H9 (cell line): ENCODE measurements around the gene LRIG1. TPM values are rescaled to one million over a fixed set of nuclear protein-coding genes. Genes with fewer than 3 reads are reported as not detected.

Experiments used
- DNase-seq: peaks from one replicate; pipeline ENCODE4 v3.0.0-alpha.2; 2017
- H2AFZ ChIP-seq: one replicate; pipeline ENCODE4 v1.6.1; 2013; ENCODE audit warnings: mild to moderate bottlenecking, low read length, control low read depth, moderate library complexity
- H2AK5ac ChIP-seq: 2 replicates; pipeline ENCODE4 v1.6.1; 2013; ENCODE audit warnings: low read length, control low read depth, mixed read lengths; ENCODE audit not compliant: insufficient read length
- H2BK120ac ChIP-seq: one replicate; pipeline ENCODE4 v1.6.1; 2013; ENCODE audit warnings: low read depth, mild to moderate bottlenecking, low read length, control low read depth, inconsistent platforms; ENCODE audit not compliant: poor library complexity, severe bottlenecking
- H2BK12ac ChIP-seq: 2 replicates; pipeline ENCODE4 v1.6.1; 2013; ENCODE audit warnings: low read length, control low read depth, mixed read lengths, low read depth; ENCODE audit not compliant: insufficient read length
- H2BK15ac ChIP-seq: 2 replicates; pipeline ENCODE4 v1.6.1; 2013; ENCODE audit warnings: low read depth, low read length, control low read depth
- H2BK20ac ChIP-seq: one replicate; pipeline ENCODE4 v1.6.1; 2013; ENCODE audit warnings: low read depth, mild to moderate bottlenecking, low read length, control low read depth, inconsistent platforms; ENCODE audit not compliant: poor library complexity, severe bottlenecking
- H2BK5ac ChIP-seq: 2 replicates; pipeline ENCODE4 v1.6.1; 2013; ENCODE audit warnings: low read length, control low read depth, mixed read lengths; ENCODE audit not compliant: insufficient read length
- H3K14ac ChIP-seq: 2 replicates; pipeline ENCODE4 v1.6.1; 2013; ENCODE audit warnings: low read length, control low read depth; ENCODE audit not compliant: insufficient read depth
- H3K18ac ChIP-seq: 2 replicates; pipeline ENCODE4 v1.6.1; 2013; ENCODE audit warnings: low read depth, mild to moderate bottlenecking, mixed read lengths, low read length, control low read depth; ENCODE audit not compliant: insufficient read length
- H3K23ac ChIP-seq: 2 replicates; pipeline ENCODE4 v1.6.1; 2013; ENCODE audit warnings: low read length, control low read depth, mixed read lengths, low read depth; ENCODE audit not compliant: insufficient read length
- H3K23me2 ChIP-seq: 2 replicates; pipeline ENCODE4 v1.6.1; 2013; ENCODE audit warnings: low read depth, mild to moderate bottlenecking, mixed read lengths, low read length, control low read depth; ENCODE audit not compliant: insufficient read length, poor library complexity, severe bottlenecking
- H3K27ac ChIP-seq: 2 replicates; pipeline ENCODE4 v1.5.1; 2013; ENCODE audit warnings: low read length, control low read depth, mixed read lengths, low read depth; ENCODE audit not compliant: insufficient read length
- H3K27me3 ChIP-seq: 2 replicates; pipeline ENCODE4 v1.6.1; 2013; ENCODE audit warnings: low read length, control low read depth, inconsistent platforms; ENCODE audit not compliant: insufficient read depth
- H3K4ac ChIP-seq: 2 replicates; pipeline ENCODE4 v1.6.1; 2013; ENCODE audit warnings: low read depth, mild to moderate bottlenecking, control low read depth, inconsistent platforms, low read length, moderate library complexity
- H3K4me1 ChIP-seq: 2 replicates; pipeline ENCODE4 v1.6.1; 2013; ENCODE audit warnings: low read length, control low read depth, inconsistent platforms; ENCODE audit not compliant: insufficient read depth
- H3K4me2 ChIP-seq: 2 replicates; pipeline ENCODE4 v1.6.1; 2013; ENCODE audit warnings: low read length, control low read depth, mixed read lengths; ENCODE audit not compliant: insufficient read length, insufficient read depth
- H3K56ac ChIP-seq: 2 replicates; pipeline ENCODE4 v1.6.1; 2013; ENCODE audit warnings: low read depth, mild to moderate bottlenecking, mixed read lengths, low read length, control low read depth; ENCODE audit not compliant: insufficient read length
- H3K79me1 ChIP-seq: 2 replicates; pipeline ENCODE4 v1.6.1; 2013; ENCODE audit warnings: low read depth, mild to moderate bottlenecking, moderate library complexity, low read length, control low read depth, inconsistent platforms; ENCODE audit not compliant: insufficient read depth, poor library complexity, severe bottlenecking
- H3K79me2 ChIP-seq: 2 replicates; pipeline ENCODE4 v1.6.1; 2013; ENCODE audit warnings: low read length, control low read depth, inconsistent platforms; ENCODE audit not compliant: insufficient read depth
- H3K9ac ChIP-seq: 2 replicates; pipeline ENCODE4 v1.6.1; 2013; ENCODE audit warnings: low read length, control low read depth, mixed read lengths; ENCODE audit not compliant: insufficient read length; ENCODE audit errors: extremely low read depth
- H3K9me3 ChIP-seq: one replicate; pipeline ENCODE4 v1.6.1; 2013; ENCODE audit warnings: low read depth, low read length, inconsistent platforms; ENCODE audit not compliant: control insufficient read depth
- H3T11ph ChIP-seq: one replicate; pipeline ENCODE4 v1.6.1; 2013; ENCODE audit warnings: mild to moderate bottlenecking, low read length, control low read depth, inconsistent platforms
- H4K20me1 ChIP-seq: one replicate; pipeline ENCODE4 v1.6.1; 2013; ENCODE audit not compliant: control insufficient read depth, insufficient read length, insufficient read depth
- H4K5ac ChIP-seq: 2 replicates; pipeline ENCODE4 v1.6.1; 2013; ENCODE audit warnings: low read depth, mild to moderate bottlenecking, mixed read lengths, low read length, control low read depth; ENCODE audit not compliant: insufficient read length
- H4K8ac ChIP-seq: replicated peaks from 2 replicates; pipeline ENCODE4 v1.6.1; 2013; ENCODE audit warnings: low read length, control low read depth, mixed read lengths, low read depth; ENCODE audit not compliant: insufficient read length
- H4K91ac ChIP-seq: 2 replicates; pipeline ENCODE4 v1.6.1; 2013; ENCODE audit warnings: low read depth, mild to moderate bottlenecking, moderate library complexity, mixed read lengths, low read length, control low read depth; ENCODE audit not compliant: insufficient read length
- H3K27ac Mint-ChIP-seq, 3 experiments: 2 replicates in 2 of 3; 3 replicates in 1 of 3; pipeline ENCODE4 v1.8.0; 2020 to 2021; ENCODE audit warnings: mixed read lengths in 3 of 3, mild to moderate bottlenecking in 1 of 3, moderate library complexity in 1 of 3
- H3K27me3 Mint-ChIP-seq: 2 replicates; pipeline ENCODE4 v1.8.0; 2021; ENCODE audit warnings: low read depth, mild to moderate bottlenecking, moderate library complexity, mixed read lengths
- H3K36me3 Mint-ChIP-seq, 3 experiments: 2 replicates in 2 of 3; 3 replicates in 1 of 3; pipeline ENCODE4 v1.8.0; 2020 to 2021; ENCODE audit warnings: low read depth in 3 of 3, mixed read lengths in 3 of 3; ENCODE audit not compliant: insufficient read depth in 1 of 3
- H3K4me1 Mint-ChIP-seq, 2 experiments: 2 replicates each; pipeline ENCODE4 v1.8.0; 2020; ENCODE audit warnings: mixed read lengths in 2 of 2
- H3K4me3 Mint-ChIP-seq, 2 experiments: 2 replicates in 1 of 2; 3 replicates in 1 of 2; pipeline ENCODE4 v1.8.0; 2020 to 2021; ENCODE audit warnings: mild to moderate bottlenecking in 2 of 2, mixed read lengths in 2 of 2, moderate library complexity in 1 of 2
- H3K9me3 Mint-ChIP-seq, 2 experiments: 2 replicates in 1 of 2; 3 replicates in 1 of 2; pipeline ENCODE4 v1.8.0; 2020; ENCODE audit warnings: mild to moderate bottlenecking in 2 of 2, mixed read lengths in 2 of 2, moderate library complexity in 1 of 2
- WGBS: extraction: QIAGEN DNeasy Blood & Tissue Kit; methylation state at CpG from one replicate; pipeline ENCODE4 v1.1.7; 2013; ENCODE audit warnings: missing lambda C conversion rate, low lambda C conversion rate, mixed read lengths; ENCODE audit not compliant: insufficient read length; ENCODE audit errors: extremely low coverage; 5-methylcytosine and 5-hydroxymethylcytosine counted together
- total RNA-seq: library from RNA; stranded (reverse); gene quantifications from 2 replicates; pipeline ENCODE4 v1.2.1, GENCODE V29; 2021
- TF ChIP-seq, protein P1 (sequence below): fragments of 200-600 bp; sonication (generic); conservative IDR thresholded peaks from 3 replicates; pipeline ENCODE4 v1.8.0; 2021; ENCODE audit warnings: antibody characterized with exemption, mild to moderate bottlenecking

The LRIG1 gene
- total RNA-seq, 1 experiment from 2014 or later: 70.3 TPM

DNA sequence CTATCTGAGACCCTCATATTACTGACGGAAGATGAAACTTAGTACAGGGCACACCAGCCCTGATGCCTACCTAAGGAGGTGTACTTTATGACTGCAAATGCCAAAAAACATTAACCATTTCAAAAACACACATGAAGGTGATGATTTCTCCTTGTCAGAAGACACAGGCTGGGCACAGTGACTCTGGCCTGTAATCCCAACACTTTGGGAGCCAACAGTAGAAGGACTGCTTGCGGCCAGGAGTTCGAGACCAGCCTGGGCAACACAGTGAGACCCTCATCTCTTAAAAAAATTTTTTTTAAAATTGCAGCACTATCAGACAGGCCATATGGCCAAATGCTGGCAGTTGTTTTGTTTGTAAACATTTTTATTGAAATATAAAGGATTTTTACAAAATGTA is 73.5 kb downstream of the LRIG1 start:
- no peak overlapping the region for H4K8ac ChIP-seq

More for the DNA sequence above, 73.5 kb downstream of the LRIG1 start:
- Histone ChIP-seq H2AK5ac (no peak overlapping the region), H4K5ac (no peak overlapping the region), H3K27ac (no peak overlapping the region), H3K56ac (no peak overlapping the region), H2BK5ac (no peak overlapping the region), H3K23ac (no peak overlapping the region), H3K23me2 (no peaks in the 10 kb centered on the region), H3K14ac (no peak overlapping the region), H3T11ph (no peak overlapping the region), H3K79me1 (peaks cover 29% of the 10 kb centered on the region), H3K27me3 (no peaks in the 10 kb centered on the region), H2BK20ac (no peak overlapping the region), H3K9ac (no peak overlapping the region), H3K4ac (no peak overlapping the region), H4K20me1 (no peaks in the 10 kb centered on the region), H3K4me1 (peaks cover 23% of the 10 kb centered on the region), H2BK12ac (no peak overlapping the region), H3K18ac (no peak overlapping the region), H2BK120ac (no peak overlapping the region), H3K9me3 (peaks cover 6% of the 10 kb centered on the region), H3K4me2 (no peak overlapping the region), H3K79me2 (peaks cover 52% of the 10 kb centered on the region), H2BK15ac (no peak overlapping the region), H4K91ac (no peak overlapping the region), H2AFZ (no peak overlapping the region)
- Mint-ChIP-seq H3K4me1 (peaks cover 64% of the 10 kb centered on the region in 2 experiments), H3K36me3 (peaks cover 32 to 72% (median 58%) of the 10 kb centered on the region in 3 experiments), H3K4me3 (no peak overlapping the region), H3K9me3 (peaks cover 20 to 24% of the 10 kb centered on the region in 2 experiments), H3K27ac (no peak overlapping the region), H3K27me3 (no peaks in the 10 kb centered on the region; the same call in none of the 2 replicates)
- DNase-seq: no peak
- TF ChIP-seq, protein P1, sequence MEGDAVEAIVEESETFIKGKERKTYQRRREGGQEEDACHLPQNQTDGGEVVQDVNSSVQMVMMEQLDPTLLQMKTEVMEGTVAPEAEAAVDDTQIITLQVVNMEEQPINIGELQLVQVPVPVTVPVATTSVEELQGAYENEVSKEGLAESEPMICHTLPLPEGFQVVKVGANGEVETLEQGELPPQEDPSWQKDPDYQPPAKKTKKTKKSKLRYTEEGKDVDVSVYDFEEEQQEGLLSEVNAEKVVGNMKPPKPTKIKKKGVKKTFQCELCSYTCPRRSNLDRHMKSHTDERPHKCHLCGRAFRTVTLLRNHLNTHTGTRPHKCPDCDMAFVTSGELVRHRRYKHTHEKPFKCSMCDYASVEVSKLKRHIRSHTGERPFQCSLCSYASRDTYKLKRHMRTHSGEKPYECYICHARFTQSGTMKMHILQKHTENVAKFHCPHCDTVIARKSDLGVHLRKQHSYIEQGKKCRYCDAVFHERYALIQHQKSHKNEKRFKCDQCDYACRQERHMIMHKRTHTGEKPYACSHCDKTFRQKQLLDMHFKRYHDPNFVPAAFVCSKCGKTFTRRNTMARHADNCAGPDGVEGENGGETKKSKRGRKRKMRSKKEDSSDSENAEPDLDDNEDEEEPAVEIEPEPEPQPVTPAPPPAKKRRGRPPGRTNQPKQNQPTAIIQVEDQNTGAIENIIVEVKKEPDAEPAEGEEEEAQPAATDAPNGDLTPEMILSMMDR: no peak
- no CpG with 5 or more reads among the region's 3 CpGs for WGBS
